Caco-2 (cell line): ENCODE data around the gene CERS2. TPM values are rescaled to one million over a fixed set of nuclear protein-coding genes. Genes with fewer than 3 reads are reported as not detected.

ENCODE experiments used
- BruUV-seq: library from RNA; stranded (reverse); fragments of 400-500 nt; replicated peaks from 2 replicates; lab custom pipeline; 2021; lab: Mats Ljungman, UMichigan
- CTCF ChIA-PET: fragments of 300-600 bp; sonication (Branson Sonifier 250); formaldehyde crosslinking; loops from one replicate; lab custom pipeline; 2022; ENCODE audit warnings: antibody characterized with exemption; lab: Charles Lee
- POLR2A ChIA-PET: fragments of 300-600 bp; sonication (Branson Sonifier 250); formaldehyde crosslinking; loops from one replicate; lab custom pipeline; 2022; ENCODE audit warnings: antibody characterized with exemption; lab: Charles Lee
- DNase-seq, 2 experiments: peaks; one replicate each; pipeline versions ENCODE4 v3.0.0 to v3.0.0-alpha.2; 2020 to 2022
- H3K27me3 ChIP-seq: replicated peaks from 2 replicates; pipeline ENCODE4 v1.6.0; 2011; ENCODE audit warnings: low read length; ENCODE audit not compliant: control insufficient read depth, insufficient read depth
- H3K36me3 ChIP-seq: 2 replicates; pipeline ENCODE4 v1.5.1; 2011; ENCODE audit warnings: low read length; ENCODE audit not compliant: control insufficient read depth, insufficient read depth
- H3K4me1 ChIP-seq: fragments of 250-450 bp; sonication (Bioruptor Pico); 2 replicates; pipeline ENCODE4 v1.5.1; 2020; ENCODE audit warnings: mild to moderate bottlenecking
- H3K4me3 ChIP-seq: 2 replicates; pipeline ENCODE4 v1.5.1; 2011; ENCODE audit warnings: low read depth, mild to moderate bottlenecking, control low read depth, low read length
- H3K9me3 ChIP-seq: fragments of 250-450 bp; sonication (Bioruptor Pico); 2 replicates; pipeline ENCODE4 v1.5.1; 2020; ENCODE audit warnings: mild to moderate bottlenecking, moderate library complexity
- H3K27ac Mint-ChIP-seq: one replicate; pipeline ENCODE4 v1.8.0; 2022; ENCODE audit warnings: mixed read lengths; ENCODE audit not compliant: unreplicated experiment
- H3K27me3 Mint-ChIP-seq: one replicate; pipeline ENCODE4 v1.8.0; 2022; ENCODE audit warnings: mixed read lengths; ENCODE audit not compliant: insufficient read depth, unreplicated experiment
- H3K36me3 Mint-ChIP-seq: one replicate; pipeline ENCODE4 v1.8.0; 2022; ENCODE audit warnings: mild to moderate bottlenecking, mixed read lengths; ENCODE audit not compliant: insufficient read depth, unreplicated experiment
- H3K4me1 Mint-ChIP-seq: one replicate; pipeline ENCODE4 v1.8.0; 2022; ENCODE audit warnings: low read depth, mixed read lengths; ENCODE audit not compliant: unreplicated experiment
- H3K4me3 Mint-ChIP-seq: one replicate; pipeline ENCODE4 v1.8.0; 2022; ENCODE audit warnings: mild to moderate bottlenecking, moderate library complexity, mixed read lengths; ENCODE audit not compliant: unreplicated experiment
- H3K9me3 Mint-ChIP-seq: one replicate; pipeline ENCODE4 v1.8.0; 2022; ENCODE audit warnings: mixed read lengths; ENCODE audit not compliant: unreplicated experiment
- CTCF ChIP-seq, 2 experiments: fragments of 200-600 bp in 1 of 2; IDR thresholded peaks; 1 replicate in 1 of 2; 2 replicates in 1 of 2; pipeline versions ENCODE4 v1.5.1 to v1.8.0; 2011 to 2022; ENCODE audit warnings: antibody characterized with exemption in 1 of 2, control low read depth in 1 of 2, inconsistent platforms in 1 of 2, low read depth in 1 of 2, low read length in 1 of 2, mild to moderate bottlenecking in 1 of 2, moderate library complexity in 1 of 2; ENCODE audit not compliant: insufficient read depth in 1 of 2, severe bottlenecking in 1 of 2, unreplicated experiment in 1 of 2
- intact Hi-C: fragments of 100-400 bp; cut with micrococcal nuclease; formaldehyde crosslinking; loops from one replicate; pipeline ENCODE4 v1.10.0; 2022; ENCODE audit not compliant: unreplicated experiment
- total RNA-seq: library from RNA; stranded (reverse); gene quantifications from 2 replicates; pipeline ENCODE4 v1.2.3, GENCODE V29; 2022

CERS2 gene
- total RNA-seq, 1 experiment from 2014 or later, result 379 TPM

GRCh38 chr1:150999051-150999674 lies 24.5 kb upstream of the CERS2 start:
- Histone ChIP-seq H3K4me3 (no peak overlapping the region), H3K27me3 (no peaks in the 10 kb centered on the region), H3K9me3 (no peaks in the 10 kb centered on the region), H3K4me1 (peaks cover 13% of the 10 kb centered on the region; the same call in 1 of the 2 replicates), H3K36me3 (peaks cover 2% of the 10 kb centered on the region)
- no peak overlapping the region for H3K27ac Mint-ChIP-seq
- H3K27me3 Mint-ChIP-seq, result no peaks in the 10 kb centered on the region
- peaks cover 21% of the 10 kb centered on the region for H3K4me1 Mint-ChIP-seq
- ChIA-PET POLR2A (interaction anchor here (0.9 to 1.1 kb wide), 2 partner anchors 18 to 28 kb away, joined by 4 to 5 read pairs; partner anchors contain the start of gene ANXA9), CTCF (interaction anchor here (1.5 kb wide), 1 partner anchor 18 kb away, joined by 4 read pairs; no protein-coding TSS in a partner anchor)
- intact Hi-C loops, result no loop called here
- no peak overlapping the region for H3K4me3 Mint-ChIP-seq
- H3K9me3 Mint-ChIP-seq, result no peaks in the 10 kb centered on the region
- DNase-seq, result no peak
- BruUV-seq, result no TSS peak
- H3K36me3 Mint-ChIP-seq, result peaks cover 19% of the 10 kb centered on the region
- TF ChIP-seq CTCF (IDR thresholded peaks at IDR 0.05; ENCODE audit: insufficient read depth in 1 of 2, low read depth in 1 of 2, low read length in 1 of 2, severe bottlenecking in 1 of 2, unreplicated experiment in 1 of 2), result no peak

GRCh38 chr1:150997949-150998348 lies 23.3 kb upstream of the CERS2 start:
- Mint-ChIP-seq H3K4me1 (peaks cover 20% of the 10 kb centered on the region), H3K27ac (no peak overlapping the region), H3K27me3 (no peaks in the 10 kb centered on the region), H3K4me3 (no peak overlapping the region), H3K9me3 (no peaks in the 10 kb centered on the region), H3K36me3 (peaks cover 19% of the 10 kb centered on the region)
- no peak for DNase-seq
- CTCF ChIA-PET, result interaction anchor here (1.1 to 5.0 kb wide), 2 partner anchors 8 to 436 kb away, joined by 3 to 50 read pairs; partner anchors contain the start of gene MINDY1
- Histone ChIP-seq H3K9me3 (no peaks in the 10 kb centered on the region), H3K4me1 (peaks cover 11% of the 10 kb centered on the region; the same call in 1 of the 2 replicates), H3K36me3 (peaks cover 2% of the 10 kb centered on the region), H3K27me3 (no peaks in the 10 kb centered on the region), H3K4me3 (no peak overlapping the region)
- POLR2A ChIA-PET, result no interaction called here
- intact Hi-C loops, result no loop called here
- BruUV-seq, result no TSS peak
- TF ChIP-seq CTCF (IDR thresholded peaks at IDR 0.05; ENCODE audit: insufficient read depth in 1 of 2, low read depth in 1 of 2, low read length in 1 of 2, severe bottlenecking in 1 of 2, unreplicated experiment in 1 of 2), result no peak

GRCh38 chr1:150997126-150997872 lies 22.7 kb upstream of the CERS2 start:
- no peaks in the 10 kb centered on the region for H3K27me3 ChIP-seq
- no peak overlapping the region for H3K4me3 ChIP-seq
- no peak for DNase-seq
- Mint-ChIP-seq H3K36me3 (peaks cover 20% of the 10 kb centered on the region), H3K4me3 (no peak overlapping the region), H3K9me3 (no peaks in the 10 kb centered on the region), H3K27ac (no peak overlapping the region), H3K27me3 (no peaks in the 10 kb centered on the region), H3K4me1 (peaks cover 18% of the 10 kb centered on the region)
- peaks cover 2% of the 10 kb centered on the region for H3K36me3 ChIP-seq
- ChIA-PET CTCF (interaction anchor here (1.1 to 5.0 kb wide), 3 partner anchors 8 to 435 kb away, joined by 3 to 50 read pairs (median 3); partner anchors contain the start of gene MINDY1), POLR2A (interaction anchor here (0.6 kb wide), 1 partner anchor 9 kb away, joined by 3 read pairs; no protein-coding TSS in a partner anchor)
- no TSS peak for BruUV-seq
- H3K4me1 ChIP-seq, result peaks cover 15% of the 10 kb centered on the region; the same call in 1 of the 2 replicates
- TF ChIP-seq CTCF (IDR thresholded peaks at IDR 0.05; ENCODE audit: insufficient read depth in 1 of 2, low read depth in 1 of 2, low read length in 1 of 2, severe bottlenecking in 1 of 2, unreplicated experiment in 1 of 2), result no peak
- intact Hi-C loops, result no loop called here
- no peaks in the 10 kb centered on the region for H3K9me3 ChIP-seq
